ENCODE results near the gene SIRPD.
A peak's percentile ranks its signal among the peaks of the same experiment; 100 is the strongest.

Gene SIRPD

DNA sequence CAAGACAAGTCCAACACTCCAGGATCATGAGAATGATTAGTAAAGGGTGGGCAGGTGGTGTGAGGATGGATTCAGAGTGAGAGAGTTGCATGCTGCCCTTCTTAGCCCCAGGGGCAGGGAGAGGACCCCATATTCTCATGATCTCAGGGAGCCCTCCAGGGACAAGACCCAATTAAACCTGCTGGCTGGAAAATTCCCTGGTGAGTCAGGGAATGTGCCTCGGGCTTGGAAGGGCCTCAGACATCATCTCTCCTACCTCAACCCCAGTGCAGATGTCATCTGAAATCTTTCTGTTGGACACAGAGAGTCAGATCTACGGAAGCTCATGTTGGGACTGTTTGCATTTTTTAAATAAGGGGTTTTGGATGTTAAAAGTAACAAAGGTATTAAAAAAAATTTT lies 9.2 kb upstream of the SIRPD start:
- H3K4me3 ChIP-seq (ENCODE audit: low read length) = no peak overlapping the region
- TF ChIP-seq, protein P1, sequence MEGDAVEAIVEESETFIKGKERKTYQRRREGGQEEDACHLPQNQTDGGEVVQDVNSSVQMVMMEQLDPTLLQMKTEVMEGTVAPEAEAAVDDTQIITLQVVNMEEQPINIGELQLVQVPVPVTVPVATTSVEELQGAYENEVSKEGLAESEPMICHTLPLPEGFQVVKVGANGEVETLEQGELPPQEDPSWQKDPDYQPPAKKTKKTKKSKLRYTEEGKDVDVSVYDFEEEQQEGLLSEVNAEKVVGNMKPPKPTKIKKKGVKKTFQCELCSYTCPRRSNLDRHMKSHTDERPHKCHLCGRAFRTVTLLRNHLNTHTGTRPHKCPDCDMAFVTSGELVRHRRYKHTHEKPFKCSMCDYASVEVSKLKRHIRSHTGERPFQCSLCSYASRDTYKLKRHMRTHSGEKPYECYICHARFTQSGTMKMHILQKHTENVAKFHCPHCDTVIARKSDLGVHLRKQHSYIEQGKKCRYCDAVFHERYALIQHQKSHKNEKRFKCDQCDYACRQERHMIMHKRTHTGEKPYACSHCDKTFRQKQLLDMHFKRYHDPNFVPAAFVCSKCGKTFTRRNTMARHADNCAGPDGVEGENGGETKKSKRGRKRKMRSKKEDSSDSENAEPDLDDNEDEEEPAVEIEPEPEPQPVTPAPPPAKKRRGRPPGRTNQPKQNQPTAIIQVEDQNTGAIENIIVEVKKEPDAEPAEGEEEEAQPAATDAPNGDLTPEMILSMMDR (IDR thresholded peaks at IDR 0.05; ENCODE audit: insufficient read depth, low read depth, low read length, missing control alignments) = no peak
- DNase-seq (ENCODE audit: low read depth) = peak; percentile 34

DNA sequence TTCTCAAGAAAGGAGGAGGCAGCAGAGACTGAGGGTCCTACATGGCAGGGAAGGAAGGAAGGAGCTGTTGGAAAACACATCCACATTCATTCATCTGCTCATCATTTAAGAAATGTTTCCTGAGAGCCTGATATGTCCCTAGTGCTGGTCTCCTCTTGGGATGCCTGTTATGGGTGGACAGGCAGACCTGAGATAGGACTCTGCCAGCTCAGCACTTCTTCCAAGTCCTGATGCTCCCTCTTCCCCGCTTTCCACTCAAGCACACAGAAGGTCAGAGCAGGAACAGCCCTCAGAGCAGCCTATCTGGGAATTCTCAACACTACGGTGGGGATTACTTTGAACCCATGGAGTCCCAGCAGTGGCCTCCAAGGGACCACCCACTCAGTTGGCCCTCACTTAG lies 8.0 kb upstream of the SIRPD start:
- no peak overlapping the region for H3K4me3 ChIP-seq (ENCODE audit: low read length)
- DNase-seq (ENCODE audit: low read depth) = no peak
- TF ChIP-seq, protein P1 (IDR thresholded peaks at IDR 0.05; ENCODE audit: insufficient read depth, low read depth, low read length, missing control alignments) = no peak

DNA sequence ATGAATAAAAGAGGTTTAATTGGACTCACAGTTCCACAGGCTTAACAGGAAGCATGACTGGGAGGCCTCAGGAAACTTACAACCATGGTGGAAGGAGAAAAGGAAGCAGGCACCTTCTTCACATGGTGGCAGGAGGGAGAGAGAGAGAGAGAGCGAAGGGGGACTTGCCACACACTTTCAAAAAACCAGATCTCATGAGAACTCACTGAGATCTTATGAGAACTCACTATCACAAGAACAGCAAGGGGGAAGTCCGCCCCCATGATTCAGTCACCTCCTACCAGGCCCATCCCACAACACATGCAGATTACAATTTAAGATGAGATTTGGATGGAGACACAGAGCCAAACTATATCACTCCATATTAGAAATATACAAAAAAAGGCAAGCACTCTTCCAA lies 6.1 kb upstream of the SIRPD start:
- no peak for DNase-seq (ENCODE audit: low read depth)
- TF ChIP-seq, protein P1 (IDR thresholded peaks at IDR 0.05; ENCODE audit: insufficient read depth, low read depth, low read length, missing control alignments) = no peak
- H3K4me3 ChIP-seq (ENCODE audit: low read length) = no peak overlapping the region

DNA sequence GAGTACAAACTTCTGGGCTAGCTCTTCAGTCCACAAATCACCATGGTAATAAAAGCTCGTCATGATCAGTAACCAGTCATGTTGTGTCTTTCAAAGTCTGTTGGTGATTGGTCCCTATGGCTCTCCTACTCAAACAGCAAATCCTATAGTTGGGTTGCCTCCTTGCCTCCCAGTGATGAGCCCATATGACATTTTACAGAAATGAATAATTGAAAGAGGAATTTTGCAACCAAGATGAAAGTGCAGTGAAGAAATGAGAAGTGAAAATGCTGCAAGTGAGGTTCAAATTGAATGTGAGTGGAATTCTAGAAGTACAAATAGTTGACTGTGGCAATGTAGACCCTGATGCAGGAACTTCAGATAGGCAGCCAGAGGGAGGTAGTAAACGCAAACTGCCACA lies 5.1 kb upstream of the SIRPD start:
- TF ChIP-seq, protein P1 (IDR thresholded peaks at IDR 0.05; ENCODE audit: insufficient read depth, low read depth, low read length, missing control alignments) = no peak
- H3K4me3 ChIP-seq (ENCODE audit: low read length) = no peak overlapping the region
- no peak for DNase-seq (ENCODE audit: low read depth)

DNA sequence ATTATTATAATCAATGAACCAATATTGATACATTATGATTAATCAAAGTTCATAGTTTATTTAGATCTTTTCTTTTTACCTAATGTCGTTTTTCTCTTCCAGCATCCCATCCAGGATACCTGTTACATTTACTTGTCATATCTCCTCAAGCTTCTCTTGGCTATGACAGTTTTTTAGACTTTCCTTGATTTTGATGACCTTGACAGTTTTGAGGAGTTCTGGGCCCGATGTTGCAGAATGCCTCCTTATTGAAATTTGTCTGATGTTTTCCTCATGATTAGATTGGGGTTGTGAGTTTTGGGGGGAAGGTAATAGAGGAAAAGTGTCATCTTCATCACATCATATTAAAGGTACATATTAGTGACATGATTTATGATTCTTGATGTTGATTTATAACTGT lies 3.8 kb upstream of the SIRPD start:
- TF ChIP-seq, protein P1 (IDR thresholded peaks at IDR 0.05; ENCODE audit: insufficient read depth, low read depth, low read length, missing control alignments) = no peak
- no peak overlapping the region for H3K4me3 ChIP-seq (ENCODE audit: low read length)
- no peak for DNase-seq (ENCODE audit: low read depth)

DNA sequence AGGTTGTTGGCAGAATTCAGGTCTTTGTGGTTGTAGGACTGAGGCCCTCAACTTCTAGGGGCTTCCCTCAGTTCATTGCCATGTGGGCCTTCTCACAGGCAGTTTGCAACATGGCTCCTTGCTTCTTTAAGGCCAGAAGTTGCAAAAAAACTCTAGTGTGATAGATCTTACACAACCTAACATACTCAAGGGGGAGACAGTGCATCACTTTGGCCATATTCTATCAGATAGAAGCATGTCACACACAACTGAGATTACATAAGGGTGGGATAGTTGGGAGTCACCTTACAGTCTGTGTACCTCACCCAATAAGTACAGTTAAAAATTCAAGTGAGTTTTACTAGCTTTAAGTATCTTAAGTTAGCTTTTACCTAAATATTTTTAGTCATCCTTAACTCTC lies 1.6 kb downstream of the SIRPD start:
- TF ChIP-seq, protein P1 (IDR thresholded peaks at IDR 0.05; ENCODE audit: insufficient read depth, low read depth, low read length, missing control alignments) = no peak
- DNase-seq (ENCODE audit: low read depth) = no peak
- no peak overlapping the region for H3K4me3 ChIP-seq (ENCODE audit: low read length)

DNA sequence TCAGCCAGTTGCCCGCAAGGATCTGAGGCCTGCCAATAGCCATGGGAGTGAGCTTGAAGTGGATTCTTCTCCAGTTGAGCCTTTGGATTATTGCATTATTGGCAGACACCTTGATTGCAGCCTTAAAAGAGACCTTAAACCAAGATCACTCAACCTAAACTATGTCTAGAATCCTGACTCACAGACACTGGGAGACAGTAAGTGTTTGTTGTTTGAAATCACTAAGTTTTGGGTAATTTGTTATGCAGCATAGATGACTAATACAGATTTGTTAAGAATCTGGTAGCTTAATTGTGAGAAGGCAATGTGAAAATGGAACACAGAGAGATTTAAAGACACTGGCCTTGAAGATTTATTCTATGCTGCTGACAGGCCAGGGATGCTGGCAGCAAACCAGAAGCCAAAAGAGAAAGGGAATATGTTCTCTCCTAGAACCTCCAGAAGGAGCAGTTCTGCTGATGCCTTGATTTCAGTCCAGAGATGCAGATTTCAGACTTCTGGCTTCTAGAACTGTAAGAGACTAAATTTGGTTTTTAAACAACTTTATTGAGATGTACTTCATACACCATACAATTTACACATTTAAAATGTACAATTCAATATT lies 17.6 kb downstream of the SIRPD start:
- TF ChIP-seq, protein P1 (IDR thresholded peaks at IDR 0.05; ENCODE audit: insufficient read depth, low read depth, low read length, missing control alignments) = no peak
- no peak overlapping the region for H3K4me3 ChIP-seq (ENCODE audit: low read length)
- no peak for DNase-seq (ENCODE audit: low read depth)
